Measurements from ENCODE around the gene WNK4. TPM values are rescaled to one million over a fixed set of nuclear protein-coding genes. Genes with fewer than 3 reads are reported as not detected.

Gene WNK4
- total and polyA plus RNA-seq, 12 donors, result 0.03 to 0.14 (median 0.07) TPM; not detected in 9

- DNase-seq, result no peak
- intact Hi-C loops (cut with DNase I), result no loop called here
- ATAC-seq, result peak in 1 of 8 donors; percentile 32
- TF ChIP-seq, protein P1, sequence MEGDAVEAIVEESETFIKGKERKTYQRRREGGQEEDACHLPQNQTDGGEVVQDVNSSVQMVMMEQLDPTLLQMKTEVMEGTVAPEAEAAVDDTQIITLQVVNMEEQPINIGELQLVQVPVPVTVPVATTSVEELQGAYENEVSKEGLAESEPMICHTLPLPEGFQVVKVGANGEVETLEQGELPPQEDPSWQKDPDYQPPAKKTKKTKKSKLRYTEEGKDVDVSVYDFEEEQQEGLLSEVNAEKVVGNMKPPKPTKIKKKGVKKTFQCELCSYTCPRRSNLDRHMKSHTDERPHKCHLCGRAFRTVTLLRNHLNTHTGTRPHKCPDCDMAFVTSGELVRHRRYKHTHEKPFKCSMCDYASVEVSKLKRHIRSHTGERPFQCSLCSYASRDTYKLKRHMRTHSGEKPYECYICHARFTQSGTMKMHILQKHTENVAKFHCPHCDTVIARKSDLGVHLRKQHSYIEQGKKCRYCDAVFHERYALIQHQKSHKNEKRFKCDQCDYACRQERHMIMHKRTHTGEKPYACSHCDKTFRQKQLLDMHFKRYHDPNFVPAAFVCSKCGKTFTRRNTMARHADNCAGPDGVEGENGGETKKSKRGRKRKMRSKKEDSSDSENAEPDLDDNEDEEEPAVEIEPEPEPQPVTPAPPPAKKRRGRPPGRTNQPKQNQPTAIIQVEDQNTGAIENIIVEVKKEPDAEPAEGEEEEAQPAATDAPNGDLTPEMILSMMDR (IDR thresholded peaks at IDR 0.05), result no peak
- H3K4me3 ChIP-seq, result no peak overlapping the region
- H3K36me3 ChIP-seq, result peaks cover 0 to 95% (median 63%) of the 10 kb centered on the region in 9 donors
- no peaks in the 10 kb centered on the region for H3K27me3 ChIP-seq
- H3K4me1 ChIP-seq, result peaks cover 5 to 30% (median 22%) of the 10 kb centered on the region in 9 donors
- H3K9me3 ChIP-seq, result no peaks in the 10 kb centered on the region
- WGBS, 2 donors, result 59 to 61% methylated on average over 5 of the region's 5 CpGs
- no peak overlapping the region for H3K27ac ChIP-seq
Measured at GRCh38 chr17:42818379-42818778, 38.0 kb downstream of the WNK4 start.

GRCh38 chr17:42819939-42820535 lies 39.6 kb downstream of the WNK4 start:
- peaks cover 0 to 78% (median 49%) of the 10 kb centered on the region in 9 donors for H3K36me3 ChIP-seq
- H3K9me3 ChIP-seq, result no peaks in the 10 kb centered on the region
- no peak for ATAC-seq
- WGBS, 2 donors, result 26 to 32% methylated on average over 2 of the region's 2 CpGs
- TF ChIP-seq, protein P1 (IDR thresholded peaks at IDR 0.05), result peak; percentile 28 to 78 (median 65)
- peaks cover 5 to 28% (median 20%) of the 10 kb centered on the region in 9 donors for H3K4me1 ChIP-seq
- intact Hi-C loops (cut with DNase I), result loop anchor here in 7 of 10 donors (5.0 to 10.0 kb wide), 4 partner anchors 48 to 245 kb away; partner anchors contain the start of genes PSMC3IP (in 2 of the 7) and VPS25 (in 1 of the 7)
- H3K27me3 ChIP-seq, result no peaks in the 10 kb centered on the region
- H3K4me3 ChIP-seq, result no peak overlapping the region
- H3K27ac ChIP-seq, result no peak overlapping the region
- DNase-seq, result peak; percentile 23 to 40

GRCh38 chr17:42821176-42821575 lies 40.8 kb downstream of the WNK4 start:
- ATAC-seq (no peak), DNase-seq (no peak)
- H3K27me3 ChIP-seq, result no peaks in the 10 kb centered on the region
- WGBS, 2 donors, result 94 to 97% methylated on average over 7 of the region's 7 CpGs
- H3K36me3 ChIP-seq, result peaks cover 0 to 67% (median 41%) of the 10 kb centered on the region in 9 donors
- TF ChIP-seq, protein P1 (IDR thresholded peaks at IDR 0.05), result no peak
- H3K4me3 ChIP-seq, result no peak overlapping the region
- intact Hi-C loops (cut with DNase I), result loop anchor here in 7 of 10 donors (5.0 to 10.0 kb wide), 4 partner anchors 49 to 246 kb away; partner anchors contain the start of genes PSMC3IP (in 2 of the 7) and VPS25 (in 1 of the 7)
- H3K9me3 ChIP-seq, result no peaks in the 10 kb centered on the region
- H3K27ac ChIP-seq, result no peak overlapping the region
- H3K4me1 ChIP-seq, result peaks cover 5 to 23% (median 14%) of the 10 kb centered on the region in 9 donors

- Histone ChIP-seq H3K4me3 (no peak overlapping the region), H3K9me3 (no peaks in the 10 kb centered on the region), H3K27me3 (peaks cover 0 to 6% (median 0%) of the 10 kb centered on the region in 7 donors), H3K27ac (no peak overlapping the region), H3K36me3 (peaks cover 0 to 4% (median 0%) of the 10 kb centered on the region in 9 donors), H3K4me1 (peaks cover 5 to 27% (median 18%) of the 10 kb centered on the region in 9 donors)
- intact Hi-C loops (cut with DNase I), result loop anchor here in 4 of 10 donors (10.0 kb wide), 2 partner anchors 103 to 253 kb away; partner anchors contain the start of gene PSMC3IP (in 2 of the 4)
- WGBS, 2 donors, result 91 to 96% methylated on average over 1 of the region's 1 CpG
- TF ChIP-seq, protein P1 (IDR thresholded peaks at IDR 0.05), result no peak
- DNase-seq, result no peak
- ATAC-seq, result no peak
Measured at GRCh38 chr17:42827472-42827871, 47.1 kb downstream of the WNK4 start.
